Measurements from ENCODE around the gene FAM227B. TPM values are rescaled to one million over a fixed set of nuclear protein-coding genes. Genes with fewer than 3 reads are reported as not detected.

Gene FAM227B
- total RNA-seq, 1 donor from 2014 or later = 8.0 TPM

DNA sequence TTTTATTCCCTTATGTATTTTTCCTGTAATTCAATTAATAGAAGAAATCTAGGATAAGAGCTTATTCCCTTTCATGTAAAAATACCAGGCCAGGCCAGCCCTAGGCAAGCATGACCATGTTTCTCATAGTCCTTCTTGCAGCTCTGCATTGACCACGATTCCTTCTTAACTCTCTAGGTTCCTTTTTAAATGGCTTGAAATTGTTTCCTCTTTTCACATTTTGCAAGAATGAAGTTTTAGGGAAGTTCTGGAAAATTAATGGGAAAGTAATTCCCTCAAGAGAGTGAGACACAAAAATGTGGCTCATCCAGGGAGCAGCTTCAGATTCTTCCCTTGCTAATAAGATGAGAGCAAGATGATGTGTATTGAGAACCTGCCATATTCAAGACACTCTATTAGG lies 314.1 kb downstream of the FAM227B start:
- Mint-ChIP-seq H3K27ac (no peak overlapping the region), H3K4me3 (no peak overlapping the region), H3K4me1 (no peaks in the 10 kb centered on the region), H3K36me3 (peaks cover 50% of the 10 kb centered on the region), H3K9me3 (peaks cover 16% of the 10 kb centered on the region), H3K27me3 (ENCODE audit: low read depth) (no peaks in the 10 kb centered on the region)
- TF ChIP-seq CTCF (IDR thresholded peaks at IDR 0.05; ENCODE audit: unreplicated experiment) = no peak
- no peak for DNase-seq (ENCODE audit: low spot score in 2 of 2, unreplicated experiment in 2 of 2)

DNA sequence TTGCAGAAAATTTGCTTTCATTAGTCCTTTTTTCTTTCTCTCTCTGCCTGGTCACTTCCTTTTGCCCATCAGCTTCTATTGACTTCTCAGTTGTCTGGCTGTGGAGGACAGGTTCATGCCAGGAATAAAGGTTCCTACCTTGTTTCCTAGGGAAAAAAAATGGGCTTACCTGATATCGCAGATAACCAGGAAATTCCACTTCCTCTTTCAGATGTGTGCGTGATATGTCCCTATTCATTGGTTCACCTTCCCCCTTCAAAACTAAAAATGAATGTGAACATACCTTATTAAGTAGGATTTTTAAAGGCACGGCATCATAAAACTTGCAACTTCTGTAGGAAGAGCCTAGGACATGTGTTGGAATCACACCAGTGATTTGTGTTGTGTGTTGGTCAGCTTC lies 317.6 kb downstream of the FAM227B start:
- no peak for TF ChIP-seq CTCF (IDR thresholded peaks at IDR 0.05; ENCODE audit: unreplicated experiment)
- Mint-ChIP-seq H3K36me3 (peaks cover 45% of the 10 kb centered on the region), H3K27ac (no peak overlapping the region), H3K4me1 (no peaks in the 10 kb centered on the region), H3K9me3 (peaks cover 25% of the 10 kb centered on the region), H3K27me3 (ENCODE audit: low read depth) (no peaks in the 10 kb centered on the region), H3K4me3 (no peak overlapping the region)
- no peak for DNase-seq (ENCODE audit: low spot score in 2 of 2, unreplicated experiment in 2 of 2)

DNA sequence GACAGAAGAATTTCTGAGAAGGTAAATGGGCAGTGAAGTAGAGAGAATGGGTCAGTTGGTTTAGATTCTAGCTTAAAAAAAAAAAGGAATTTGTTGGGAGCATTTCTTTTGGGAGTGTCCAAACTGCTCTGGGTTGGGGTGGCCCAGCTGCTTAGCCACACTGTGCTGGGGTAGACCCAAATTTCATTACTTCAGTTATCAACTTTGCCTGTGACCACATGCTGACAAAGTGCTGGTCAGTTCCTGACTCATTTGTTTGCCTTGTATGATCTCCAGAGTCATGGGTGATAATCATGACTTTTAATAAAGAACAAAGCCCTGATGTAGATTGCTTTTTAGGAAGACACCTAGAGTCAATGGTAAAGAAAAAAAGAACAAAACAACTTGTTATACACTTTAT lies 319.1 kb downstream of the FAM227B start:
- Mint-ChIP-seq H3K4me3 (no peak overlapping the region), H3K27ac (no peak overlapping the region), H3K27me3 (ENCODE audit: low read depth) (no peaks in the 10 kb centered on the region), H3K36me3 (peaks cover 57% of the 10 kb centered on the region), H3K9me3 (peaks cover 38% of the 10 kb centered on the region), H3K4me1 (no peaks in the 10 kb centered on the region)
- no peak for DNase-seq (ENCODE audit: low spot score in 2 of 2, unreplicated experiment in 2 of 2)
- no peak for TF ChIP-seq CTCF (IDR thresholded peaks at IDR 0.05; ENCODE audit: unreplicated experiment)

- no peak for TF ChIP-seq CTCF (IDR thresholded peaks at IDR 0.05; ENCODE audit: unreplicated experiment)
- no peak for DNase-seq (ENCODE audit: low spot score in 2 of 2, unreplicated experiment in 2 of 2)
- H3K36me3 Mint-ChIP-seq = peaks cover 62% of the 10 kb centered on the region
- no peaks in the 10 kb centered on the region for H3K27me3 Mint-ChIP-seq (ENCODE audit: low read depth)
- H3K4me1 Mint-ChIP-seq = no peaks in the 10 kb centered on the region
- peaks cover 38% of the 10 kb centered on the region for H3K9me3 Mint-ChIP-seq
- H3K4me3 Mint-ChIP-seq = no peak overlapping the region
- H3K27ac Mint-ChIP-seq = no peak overlapping the region
These were observed 319.8 kb downstream of the FAM227B start for GRCh38 chr15:49300856-49301255.

DNA sequence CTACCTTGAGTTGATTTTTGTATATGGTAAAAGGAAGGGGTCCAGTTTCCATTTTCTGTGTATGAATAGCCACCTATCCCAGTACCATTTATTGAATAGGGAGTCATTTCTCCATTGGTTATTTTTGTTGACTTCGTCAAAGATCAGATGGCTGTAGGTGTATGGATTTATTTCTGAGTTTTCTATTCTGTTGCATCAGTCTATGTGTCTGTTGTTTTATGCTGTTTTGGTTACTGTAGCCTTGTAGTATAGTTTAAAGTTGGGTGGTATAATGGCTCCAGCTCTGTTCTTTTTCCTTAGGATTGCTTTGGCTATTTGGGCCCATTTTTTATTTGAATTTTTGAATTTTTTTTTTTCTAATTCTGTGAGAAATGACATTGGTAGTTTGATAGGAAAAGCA lies 323.0 kb downstream of the FAM227B start:
- H3K4me3 Mint-ChIP-seq = no peak overlapping the region
- peaks cover 38% of the 10 kb centered on the region for H3K9me3 Mint-ChIP-seq
- H3K27ac Mint-ChIP-seq = no peak overlapping the region
- no peak for TF ChIP-seq CTCF (IDR thresholded peaks at IDR 0.05; ENCODE audit: unreplicated experiment)
- no peaks in the 10 kb centered on the region for H3K4me1 Mint-ChIP-seq
- no peaks in the 10 kb centered on the region for H3K27me3 Mint-ChIP-seq (ENCODE audit: low read depth)
- H3K36me3 Mint-ChIP-seq = peaks cover 56% of the 10 kb centered on the region
- DNase-seq (ENCODE audit: low spot score in 2 of 2, unreplicated experiment in 2 of 2) = no peak

DNA sequence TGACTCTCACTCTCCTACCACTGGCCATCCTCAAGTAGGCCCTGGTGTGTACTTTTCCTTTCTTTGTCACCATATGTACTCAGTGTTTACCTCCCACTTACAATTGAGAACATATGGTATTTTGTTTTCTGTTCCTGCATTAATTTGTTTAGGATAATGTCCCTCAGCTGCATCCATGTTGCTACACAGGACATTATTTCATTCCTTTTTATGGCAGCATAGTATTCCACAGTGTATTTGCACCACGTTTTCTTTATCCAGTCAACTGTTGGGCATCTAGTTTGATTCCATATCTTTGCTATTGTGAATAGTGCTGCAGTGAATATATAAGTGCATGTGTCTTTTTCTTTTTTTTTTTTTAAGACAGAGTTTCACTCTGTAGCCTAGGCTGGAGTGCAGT lies 324.4 kb downstream of the FAM227B start:
- no peak for TF ChIP-seq CTCF (IDR thresholded peaks at IDR 0.05; ENCODE audit: unreplicated experiment)
- H3K4me1 Mint-ChIP-seq = no peaks in the 10 kb centered on the region
- no peak overlapping the region for H3K27ac Mint-ChIP-seq
- peaks cover 38% of the 10 kb centered on the region for H3K9me3 Mint-ChIP-seq
- H3K27me3 Mint-ChIP-seq (ENCODE audit: low read depth) = no peaks in the 10 kb centered on the region
- peaks cover 53% of the 10 kb centered on the region for H3K36me3 Mint-ChIP-seq
- DNase-seq (ENCODE audit: low spot score in 2 of 2, unreplicated experiment in 2 of 2) = no peak
- no peak overlapping the region for H3K4me3 Mint-ChIP-seq
